Measurements from ENCODE around the gene TPI1.
"Not testable (repeated sequence)": the region's sequence is repeated elsewhere in the genome, so short reads cannot be mapped to it uniquely, and the experiment has no call there.

DNA sequence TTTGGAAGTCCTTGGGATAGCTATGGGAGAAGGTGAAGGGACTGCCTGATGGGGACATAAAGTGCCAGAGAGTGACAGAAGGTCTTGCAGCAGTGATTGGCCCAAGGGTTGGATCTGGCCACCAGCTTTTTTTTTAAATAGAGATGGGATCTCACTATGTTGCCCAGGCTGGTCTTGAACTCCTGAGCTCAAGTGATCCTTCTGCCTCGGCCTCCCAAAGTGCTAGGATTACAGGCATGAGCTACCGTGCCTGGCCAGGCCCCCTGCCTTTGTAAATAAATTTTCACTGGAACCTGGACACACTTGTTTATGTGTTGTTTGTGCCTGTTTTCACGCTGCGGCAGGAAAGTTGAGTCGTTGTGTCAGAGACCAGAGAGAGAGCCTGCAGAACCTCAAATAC lies 2.0 kb upstream of the TPI1 start:
- TF ChIP-seq, protein P1, sequence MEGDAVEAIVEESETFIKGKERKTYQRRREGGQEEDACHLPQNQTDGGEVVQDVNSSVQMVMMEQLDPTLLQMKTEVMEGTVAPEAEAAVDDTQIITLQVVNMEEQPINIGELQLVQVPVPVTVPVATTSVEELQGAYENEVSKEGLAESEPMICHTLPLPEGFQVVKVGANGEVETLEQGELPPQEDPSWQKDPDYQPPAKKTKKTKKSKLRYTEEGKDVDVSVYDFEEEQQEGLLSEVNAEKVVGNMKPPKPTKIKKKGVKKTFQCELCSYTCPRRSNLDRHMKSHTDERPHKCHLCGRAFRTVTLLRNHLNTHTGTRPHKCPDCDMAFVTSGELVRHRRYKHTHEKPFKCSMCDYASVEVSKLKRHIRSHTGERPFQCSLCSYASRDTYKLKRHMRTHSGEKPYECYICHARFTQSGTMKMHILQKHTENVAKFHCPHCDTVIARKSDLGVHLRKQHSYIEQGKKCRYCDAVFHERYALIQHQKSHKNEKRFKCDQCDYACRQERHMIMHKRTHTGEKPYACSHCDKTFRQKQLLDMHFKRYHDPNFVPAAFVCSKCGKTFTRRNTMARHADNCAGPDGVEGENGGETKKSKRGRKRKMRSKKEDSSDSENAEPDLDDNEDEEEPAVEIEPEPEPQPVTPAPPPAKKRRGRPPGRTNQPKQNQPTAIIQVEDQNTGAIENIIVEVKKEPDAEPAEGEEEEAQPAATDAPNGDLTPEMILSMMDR (IDR thresholded peaks at IDR 0.05) = not testable (repeated sequence)
- not testable (repeated sequence) for TF ChIP-seq EP300 (IDR thresholded peaks at IDR 0.05)
